ENCODE data around the gene AGXT2.

Gene AGXT2

GRCh38 chr5:35029333-35029732 lies 18.4 kb downstream of the AGXT2 start:
- peaks cover 30% of the 10 kb centered on the region for H3K27me3 ChIP-seq (ENCODE audit: low read depth, low read length)

GRCh38 chr5:35026941-35027340 lies 20.8 kb downstream of the AGXT2 start:
- H3K4me1 ChIP-seq (ENCODE audit: low read length), result no peaks in the 10 kb centered on the region
- H3K4me2 ChIP-seq (ENCODE audit: low read length), result no peak overlapping the region
- no peaks in the 10 kb centered on the region for H3K9me3 ChIP-seq (ENCODE audit: insufficient read depth, low read length)
- no peak overlapping the region for H3K9ac ChIP-seq (ENCODE audit: low read length)
- no peaks in the 10 kb centered on the region for H3K36me3 ChIP-seq (replicated peaks; ENCODE audit: low read depth, low read length)
- no peaks in the 10 kb centered on the region for H4K20me1 ChIP-seq (ENCODE audit: insufficient read depth, low read length)
- no peak overlapping the region for H2AFZ ChIP-seq (ENCODE audit: low read depth, low read length)
- no peak overlapping the region for H3K27ac ChIP-seq (ENCODE audit: low read length)
- H3K27me3 ChIP-seq (ENCODE audit: low read depth, low read length), result peaks cover 27% of the 10 kb centered on the region
- no peaks in the 10 kb centered on the region for H3K79me2 ChIP-seq (ENCODE audit: low read length)
- no peak for TF ChIP-seq EZH2phosphoT487 (IDR thresholded peaks at IDR 0.05; ENCODE audit: low read depth)
- TF ChIP-seq, protein P1, sequence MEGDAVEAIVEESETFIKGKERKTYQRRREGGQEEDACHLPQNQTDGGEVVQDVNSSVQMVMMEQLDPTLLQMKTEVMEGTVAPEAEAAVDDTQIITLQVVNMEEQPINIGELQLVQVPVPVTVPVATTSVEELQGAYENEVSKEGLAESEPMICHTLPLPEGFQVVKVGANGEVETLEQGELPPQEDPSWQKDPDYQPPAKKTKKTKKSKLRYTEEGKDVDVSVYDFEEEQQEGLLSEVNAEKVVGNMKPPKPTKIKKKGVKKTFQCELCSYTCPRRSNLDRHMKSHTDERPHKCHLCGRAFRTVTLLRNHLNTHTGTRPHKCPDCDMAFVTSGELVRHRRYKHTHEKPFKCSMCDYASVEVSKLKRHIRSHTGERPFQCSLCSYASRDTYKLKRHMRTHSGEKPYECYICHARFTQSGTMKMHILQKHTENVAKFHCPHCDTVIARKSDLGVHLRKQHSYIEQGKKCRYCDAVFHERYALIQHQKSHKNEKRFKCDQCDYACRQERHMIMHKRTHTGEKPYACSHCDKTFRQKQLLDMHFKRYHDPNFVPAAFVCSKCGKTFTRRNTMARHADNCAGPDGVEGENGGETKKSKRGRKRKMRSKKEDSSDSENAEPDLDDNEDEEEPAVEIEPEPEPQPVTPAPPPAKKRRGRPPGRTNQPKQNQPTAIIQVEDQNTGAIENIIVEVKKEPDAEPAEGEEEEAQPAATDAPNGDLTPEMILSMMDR (IDR thresholded peaks at IDR 0.05; ENCODE audit: low read depth, low read length), result no peak
- no peak overlapping the region for H3K4me3 ChIP-seq (ENCODE audit: low read length)

More at GRCh38 chr5:35029333-35029732, 18.4 kb downstream of the AGXT2 start:
- Histone ChIP-seq H3K4me2 (ENCODE audit: low read length) (no peak overlapping the region), H3K4me3 (ENCODE audit: low read length) (no peak overlapping the region), H3K27ac (ENCODE audit: low read length) (no peak overlapping the region), H3K9ac (ENCODE audit: low read length) (no peak overlapping the region), H2AFZ (ENCODE audit: low read depth, low read length) (no peak overlapping the region), H3K79me2 (ENCODE audit: low read length) (no peaks in the 10 kb centered on the region), H3K4me1 (ENCODE audit: low read length) (no peaks in the 10 kb centered on the region), H3K36me3 (replicated peaks; ENCODE audit: low read depth, low read length) (no peaks in the 10 kb centered on the region), H3K9me3 (ENCODE audit: insufficient read depth, low read length) (no peaks in the 10 kb centered on the region), H4K20me1 (ENCODE audit: insufficient read depth, low read length) (no peaks in the 10 kb centered on the region)
- TF ChIP-seq EZH2phosphoT487 (IDR thresholded peaks at IDR 0.05; ENCODE audit: low read depth), result no peak
- TF ChIP-seq, protein P1 (IDR thresholded peaks at IDR 0.05; ENCODE audit: low read depth, low read length), result no peak

DNA sequence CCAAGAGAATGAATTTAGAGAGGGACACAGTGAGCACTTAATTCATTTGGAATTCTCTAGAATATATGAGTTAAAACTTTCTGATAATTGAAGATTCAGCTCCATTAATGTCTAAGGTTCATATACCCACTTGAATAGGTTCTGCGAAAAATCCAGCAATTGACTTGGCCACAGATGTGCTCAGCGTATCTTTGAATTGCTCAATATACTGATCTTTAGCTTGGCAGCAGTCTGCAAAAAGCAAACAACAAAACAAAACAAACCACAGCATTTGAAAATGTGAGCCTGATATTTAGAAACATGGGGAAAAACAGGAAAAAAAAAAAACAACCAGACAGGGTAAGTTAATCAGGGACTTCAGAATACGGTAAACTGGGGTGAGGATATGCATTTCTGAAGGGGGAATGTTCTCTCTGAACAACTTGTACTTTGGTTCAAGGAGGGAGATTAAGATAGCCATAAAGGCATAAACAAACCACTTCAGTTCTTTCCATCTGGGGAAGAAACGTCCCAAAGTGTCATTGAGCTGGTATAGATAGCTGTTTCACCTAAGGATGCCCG lies 21.4 kb downstream of the AGXT2 start:
- no peak overlapping the region for H2AFZ ChIP-seq (ENCODE audit: low read depth, low read length)
- H3K27me3 ChIP-seq (ENCODE audit: low read depth, low read length), result peaks cover 25% of the 10 kb centered on the region
- H3K9me3 ChIP-seq (ENCODE audit: insufficient read depth, low read length), result no peaks in the 10 kb centered on the region

GRCh38 chr5:35024911-35025510 lies 22.7 kb downstream of the AGXT2 start:
- no peak for TF ChIP-seq EZH2phosphoT487 (IDR thresholded peaks at IDR 0.05; ENCODE audit: low read depth)
- TF ChIP-seq, protein P1 (IDR thresholded peaks at IDR 0.05; ENCODE audit: low read depth, low read length), result no peak
- Histone ChIP-seq H3K27ac (ENCODE audit: low read length) (no peak overlapping the region), H3K9ac (ENCODE audit: low read length) (no peak overlapping the region), H3K27me3 (ENCODE audit: low read depth, low read length) (peaks cover 22% of the 10 kb centered on the region), H3K9me3 (ENCODE audit: insufficient read depth, low read length) (no peaks in the 10 kb centered on the region), H3K36me3 (replicated peaks; ENCODE audit: low read depth, low read length) (no peaks in the 10 kb centered on the region), H3K79me2 (ENCODE audit: low read length) (no peaks in the 10 kb centered on the region), H3K4me3 (ENCODE audit: low read length) (no peak overlapping the region), H4K20me1 (ENCODE audit: insufficient read depth, low read length) (no peaks in the 10 kb centered on the region), H3K4me2 (ENCODE audit: low read length) (no peak overlapping the region), H3K4me1 (ENCODE audit: low read length) (no peaks in the 10 kb centered on the region), H2AFZ (ENCODE audit: low read depth, low read length) (no peak overlapping the region)

More for the DNA sequence above, 21.4 kb downstream of the AGXT2 start:
- H3K4me2 ChIP-seq (ENCODE audit: low read length), result no peak overlapping the region
- TF ChIP-seq, protein P1 (IDR thresholded peaks at IDR 0.05; ENCODE audit: low read depth, low read length), result no peak
- TF ChIP-seq EZH2phosphoT487 (IDR thresholded peaks at IDR 0.05; ENCODE audit: low read depth), result no peak
- no peaks in the 10 kb centered on the region for H4K20me1 ChIP-seq (ENCODE audit: insufficient read depth, low read length)
- H3K4me3 ChIP-seq (ENCODE audit: low read length), result no peak overlapping the region
- H3K27ac ChIP-seq (ENCODE audit: low read length), result no peak overlapping the region
- H3K79me2 ChIP-seq (ENCODE audit: low read length), result no peaks in the 10 kb centered on the region
- no peak overlapping the region for H3K9ac ChIP-seq (ENCODE audit: low read length)
- no peaks in the 10 kb centered on the region for H3K36me3 ChIP-seq (replicated peaks; ENCODE audit: low read depth, low read length)
- H3K4me1 ChIP-seq (ENCODE audit: low read length), result no peaks in the 10 kb centered on the region
